CD14-positive monocyte (primary cell): ENCODE results near the gene ARHGAP15. TPM values are rescaled to one million over a fixed set of nuclear protein-coding genes. Genes with fewer than 3 reads are reported as not detected.

ENCODE experiments used
- DNase-seq, 3 donors: peaks; one replicate each; pipeline ENCODE4 v3.0.0-alpha.2; 2011 to 2022
- H2AFZ ChIP-seq: 2 replicates; pipeline ENCODE4 v1.6.0; 2012; ENCODE audit warnings: mild to moderate bottlenecking, low read depth, low read length, inconsistent platforms; ENCODE audit not compliant: insufficient read depth, poor library complexity, severe bottlenecking
- H3K27ac ChIP-seq, 2 donors: 1 replicate in 1 of 2; 2 replicates in 1 of 2; pipeline ENCODE4 v1.5.1; 2012 to 2013; ENCODE audit warnings: low read length in 2 of 2, control low read depth in 1 of 2, inconsistent platforms in 1 of 2, low read depth in 1 of 2, mild to moderate bottlenecking in 1 of 2
- H3K27me3 ChIP-seq, 2 donors: one replicate each; pipeline versions ENCODE4 v1.6.0 to v1.6.1; 2011 to 2013; ENCODE audit warnings: low read length in 2 of 2; ENCODE audit not compliant: control insufficient read depth in 2 of 2, insufficient read depth in 2 of 2
- H3K36me3 ChIP-seq, 2 donors: replicated peaks in 1 of 2; 1 replicate in 1 of 2; 2 replicates in 1 of 2; pipeline versions ENCODE4 v1.5.1 to v1.6.1; 2012 to 2013; ENCODE audit warnings: low read length in 2 of 2, control low read depth in 1 of 2, inconsistent platforms in 1 of 2, mild to moderate bottlenecking in 1 of 2; ENCODE audit not compliant: insufficient read depth in 2 of 2, control insufficient read depth in 1 of 2
- H3K4me1 ChIP-seq, 2 donors: 1 replicate in 1 of 2; 2 replicates in 1 of 2; pipeline versions ENCODE4 v1.5.1 to v1.6.1; 2012 to 2013; ENCODE audit warnings: low read length in 2 of 2, control low read depth in 1 of 2, inconsistent platforms in 1 of 2, mild to moderate bottlenecking in 1 of 2, moderate library complexity in 1 of 2; ENCODE audit not compliant: insufficient read depth in 2 of 2, control insufficient read depth in 1 of 2
- H3K4me2 ChIP-seq: replicated peaks from 2 replicates; pipeline ENCODE3; 2012; ENCODE audit warnings: low read length, moderate library complexity, mild to moderate bottlenecking; ENCODE audit not compliant: poor library complexity, severe bottlenecking; ENCODE audit errors: extremely low read depth
- H3K4me3 ChIP-seq, 3 experiments: fragments of 200-600 bp in 1 of 3; sonication (generic) in 1 of 3; replicated peaks in 1 of 3; 1 replicate in 2 of 3; 2 replicates in 1 of 3; pipeline ENCODE4 v1.5.1; 2011 to 2013; ENCODE audit warnings: low read length in 3 of 3, mild to moderate bottlenecking in 3 of 3, control low read depth in 2 of 3, low read depth in 2 of 3, inconsistent platforms in 1 of 3, moderate library complexity in 1 of 3
- H3K79me2 ChIP-seq: 2 replicates; pipeline ENCODE4 v1.6.0; 2012; ENCODE audit warnings: mild to moderate bottlenecking, control low read depth, inconsistent platforms, low read length, moderate library complexity; ENCODE audit not compliant: insufficient read depth
- H3K9ac ChIP-seq: 2 replicates; pipeline ENCODE4 v1.6.0; 2017; ENCODE audit warnings: low read length, mild to moderate bottlenecking; ENCODE audit not compliant: insufficient read depth, poor library complexity, severe bottlenecking
- H3K9me3 ChIP-seq, 2 donors: replicated peaks in 1 of 2; 1 replicate in 1 of 2; 2 replicates in 1 of 2; pipeline versions ENCODE4 v1.5.1 to v1.6.1; 2012 to 2013; ENCODE audit warnings: low read length in 2 of 2, control low read depth in 1 of 2; ENCODE audit not compliant: control insufficient read depth in 1 of 2, insufficient read depth in 1 of 2
- H4K20me1 ChIP-seq: 2 replicates; pipeline ENCODE4 v1.6.0; 2012; ENCODE audit warnings: mild to moderate bottlenecking, low read length, control low read depth, moderate library complexity; ENCODE audit not compliant: insufficient read depth
- H3K27ac Mint-ChIP-seq, 7 donors: one replicate each; pipeline ENCODE4 v1.8.0; 2020; ENCODE audit warnings: mild to moderate bottlenecking in 7 of 7, mixed read lengths in 7 of 7, moderate library complexity in 6 of 7, inconsistent platforms in 2 of 7
- H3K27me3 Mint-ChIP-seq, 3 donors: one replicate each; pipeline ENCODE4 v1.8.0; 2021 to 2022; ENCODE audit warnings: low read depth in 3 of 3, mild to moderate bottlenecking in 3 of 3, mixed read lengths in 3 of 3, moderate library complexity in 3 of 3, inconsistent platforms in 1 of 3
- H3K36me3 Mint-ChIP-seq, 2 donors: one replicate each; pipeline ENCODE4 v1.8.0; 2020; ENCODE audit warnings: mixed read lengths in 2 of 2, inconsistent platforms in 1 of 2, mild to moderate bottlenecking in 1 of 2
- H3K4me1 Mint-ChIP-seq: one replicate; pipeline ENCODE4 v1.8.0; 2020; ENCODE audit warnings: mild to moderate bottlenecking, mixed read lengths
- H3K4me3 Mint-ChIP-seq, 2 donors: one replicate each; pipeline ENCODE4 v1.8.0; 2020; ENCODE audit warnings: mild to moderate bottlenecking in 2 of 2, mixed read lengths in 2 of 2, moderate library complexity in 1 of 2
- H3K9me3 Mint-ChIP-seq, 7 donors: one replicate each; pipeline ENCODE4 v1.8.0; 2020 to 2022; ENCODE audit warnings: mixed read lengths in 7 of 7, mild to moderate bottlenecking in 6 of 7, moderate library complexity in 6 of 7, inconsistent platforms in 2 of 7
- CTCF ChIP-seq: fragments of 200-600 bp; IDR thresholded peaks from one replicate; pipeline ENCODE4 v1.8.0; 2022; ENCODE audit warnings: antibody characterized with exemption, mild to moderate bottlenecking
- WGBS: methylation state at CpG from one replicate; pipeline ENCODE4 v1.1.5; 2013; ENCODE audit warnings: missing lambda C conversion rate; ENCODE audit not compliant: insufficient coverage; 5-methylcytosine and 5-hydroxymethylcytosine counted together
- intact Hi-C, 2 donors: fragments of 100-400 bp; cut with micrococcal nuclease; formaldehyde crosslinking; loops; one replicate each; pipeline versions ENCODE4 v1.15.0 to v1.15.1; 2023
- polyA plus RNA-seq, 3 donors: library from polyadenylated mRNA; depleted of rRNA in 1 of 3; unstranded in 2 of 3; stranded (reverse) in 1 of 3; fragments of 300-500 nt in 2 of 3; fragments of >200 nt in 1 of 3; fragmentation: Illumina TruSeq in 2 of 3; gene quantifications; 1 replicate in 2 of 3; 2 replicates in 1 of 3; pipeline ENCODE4 v1.2.3, GENCODE V29; 2012 to 2021

The ARHGAP15 gene
- polyA plus RNA-seq, 3 donors: 35.4 to 50.9 (median 50.7) TPM

- H3K36me3 ChIP-seq: no peaks in the 10 kb centered on the region
- WGBS: 83% methylated on average over 1 of the region's 1 CpG
- H3K4me1 Mint-ChIP-seq: peaks cover 76% of the 10 kb centered on the region
- no peaks in the 10 kb centered on the region for H3K27me3 Mint-ChIP-seq
- TF ChIP-seq CTCF: no peak
- H3K4me2 ChIP-seq: peak overlapping the region; percentile 30
- H3K4me3 Mint-ChIP-seq: no peak overlapping the region
- peak overlapping the region in 1 of 2 donors; percentile 60 for H3K27ac ChIP-seq
- H3K4me3 ChIP-seq: no peak overlapping the region
- no peaks in the 10 kb centered on the region for H3K9me3 ChIP-seq
- intact Hi-C loops: no loop called here
- H3K9ac ChIP-seq: no peak overlapping the region
- peaks cover 70 to 86% of the 10 kb centered on the region in 2 donors for H3K4me1 ChIP-seq
- H2AFZ ChIP-seq: no peak overlapping the region
- no peaks in the 10 kb centered on the region for H3K9me3 Mint-ChIP-seq
- H3K79me2 ChIP-seq: peaks cover 96% of the 10 kb centered on the region
- DNase-seq: no peak
- no peaks in the 10 kb centered on the region for H4K20me1 ChIP-seq
- H3K27me3 ChIP-seq: no peaks in the 10 kb centered on the region
- H3K27ac Mint-ChIP-seq: peak overlapping the region in 6 of 7 donors; percentile 2 to 78 (median 53)
- H3K36me3 Mint-ChIP-seq: peaks cover 5 to 7% of the 10 kb centered on the region in 2 donors
Observed at GRCh38 chr2:143146366-143146765, 17.1 kb downstream of the ARHGAP15 start.

DNA sequence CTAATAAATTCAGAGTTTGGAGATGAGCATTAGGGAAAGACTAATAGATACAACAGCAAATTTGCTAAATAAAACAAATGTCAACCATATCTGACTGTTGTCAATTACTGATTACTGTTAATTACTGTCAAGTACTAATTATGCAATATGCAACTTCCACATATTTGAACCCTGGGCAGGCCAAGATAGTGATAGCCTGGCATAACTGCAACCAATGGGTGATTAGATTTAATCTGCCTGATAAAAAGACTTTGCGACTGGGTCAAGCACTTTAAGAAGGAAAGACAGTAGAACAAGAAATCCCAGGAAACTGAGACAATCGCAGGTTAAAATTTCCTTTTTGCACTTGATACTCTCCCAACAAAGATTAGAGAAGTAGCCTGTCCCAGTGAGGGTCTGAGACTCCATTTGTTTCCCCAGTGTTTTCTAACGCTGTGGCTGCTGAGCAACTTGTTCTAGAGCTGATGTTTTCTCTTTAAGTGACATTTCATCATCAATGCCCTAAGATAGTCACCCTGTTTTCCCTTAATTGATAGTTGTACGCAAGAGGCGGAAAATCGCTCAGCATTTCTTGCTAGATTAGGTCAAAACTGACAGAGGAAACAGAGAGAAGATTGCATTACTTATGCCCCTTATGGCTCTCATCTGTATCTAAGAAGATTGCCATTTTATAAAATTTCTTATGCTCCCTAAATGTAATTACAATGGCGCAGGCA lies 17.8 kb downstream of the ARHGAP15 start:
- Mint-ChIP-seq H3K36me3 (peaks cover 5 to 7% of the 10 kb centered on the region in 2 donors), H3K4me1 (peaks cover 76% of the 10 kb centered on the region), H3K27me3 (no peaks in the 10 kb centered on the region), H3K9me3 (no peaks in the 10 kb centered on the region), H3K4me3 (peak overlapping the region in 1 of 2 donors; percentile 69), H3K27ac (peak overlapping the region; percentile 47 to 89 (median 71))
- peaks cover 96% of the 10 kb centered on the region for H3K79me2 ChIP-seq
- no peak overlapping the region for H3K9ac ChIP-seq
- peak in 2 of 3 donors; percentile 26 to 43 for DNase-seq
- H3K4me1 ChIP-seq: peaks cover 70 to 86% of the 10 kb centered on the region in 2 donors
- H4K20me1 ChIP-seq: no peaks in the 10 kb centered on the region
- peak overlapping the region; percentile 30 for H3K4me2 ChIP-seq
- WGBS: 47% methylated on average over 4 of the region's 7 CpGs
- H3K27me3 ChIP-seq: no peaks in the 10 kb centered on the region
- no peaks in the 10 kb centered on the region for H3K9me3 ChIP-seq
- H3K27ac ChIP-seq: peak overlapping the region in 1 of 2 donors; percentile 60
- intact Hi-C loops: no loop called here
- TF ChIP-seq CTCF: no peak
- no peak overlapping the region for H2AFZ ChIP-seq
- peak overlapping the region in 1 of 3 experiments; percentile 16 for H3K4me3 ChIP-seq
- H3K36me3 ChIP-seq: no peaks in the 10 kb centered on the region
